Neural crest cell (in vitro differentiated cells): ENCODE data around the gene PLAU. TPM values are rescaled to one million over a fixed set of nuclear protein-coding genes. Genes with fewer than 3 reads are reported as not detected.

Experiments used
- DNase-seq: peaks from one replicate; pipeline ENCODE4 v3.0.0; 2021; ENCODE audit warnings: low read depth, mixed read lengths, low spot score
- H3K27ac Mint-ChIP-seq: one replicate; pipeline ENCODE4 v1.8.0; 2021; ENCODE audit warnings: mild to moderate bottlenecking, mixed read lengths; ENCODE audit not compliant: unreplicated experiment
- H3K27me3 Mint-ChIP-seq: 2 replicates; pipeline ENCODE4 v1.8.0; 2021; ENCODE audit warnings: low read depth, mild to moderate bottlenecking, mixed read lengths
- H3K36me3 Mint-ChIP-seq: 2 replicates; pipeline ENCODE4 v1.8.0; 2021; ENCODE audit warnings: low read depth, mild to moderate bottlenecking, mixed read lengths
- H3K4me1 Mint-ChIP-seq: 2 replicates; pipeline ENCODE4 v1.8.0; 2021; ENCODE audit warnings: mixed read lengths
- H3K4me3 Mint-ChIP-seq: one replicate; pipeline ENCODE4 v1.8.0; 2021; ENCODE audit warnings: mild to moderate bottlenecking, mixed read lengths
- H3K9me3 Mint-ChIP-seq: 2 replicates; pipeline ENCODE4 v1.8.0; 2021; ENCODE audit warnings: mixed read lengths
- CTCF ChIP-seq: fragments of 200-600 bp; sonication (generic); conservative IDR thresholded peaks from 2 replicates; pipeline ENCODE4 v1.5.0; 2021; ENCODE audit warnings: antibody characterized with exemption, mild to moderate bottlenecking
- total RNA-seq: library from RNA; stranded (reverse); gene quantifications from 2 replicates; pipeline ENCODE4 v1.2.1, GENCODE V29; 2021

PLAU gene
- total RNA-seq, 1 donor from 2014 or later = 3.5 TPM

- no peaks in the 10 kb centered on the region for H3K36me3 Mint-ChIP-seq
These were observed 5.5 kb upstream of the PLAU start for GRCh38 chr10:73905256-73906020.

GRCh38 chr10:73906524-73907447, 4.1 kb upstream of the PLAU start:
- Mint-ChIP-seq H3K4me3 (peak overlapping the region; percentile 50), H3K27me3 (peaks cover 31% of the 10 kb centered on the region), H3K36me3 (no peaks in the 10 kb centered on the region), H3K27ac (peak overlapping the region; percentile 20), H3K4me1 (peaks cover 44% of the 10 kb centered on the region), H3K9me3 (no peaks in the 10 kb centered on the region)
- peak; percentile 32 for DNase-seq
- TF ChIP-seq CTCF = no peak

More at GRCh38 chr10:73905256-73906020, 5.5 kb upstream of the PLAU start:
- Mint-ChIP-seq H3K4me3 (no peak overlapping the region), H3K27ac (peak overlapping the region; percentile 8), H3K27me3 (peaks cover 21% of the 10 kb centered on the region), H3K4me1 (peaks cover 37% of the 10 kb centered on the region), H3K9me3 (no peaks in the 10 kb centered on the region)
- DNase-seq = no peak
- no peak for TF ChIP-seq CTCF

GRCh38 chr10:73907841-73908517, 3.0 kb upstream of the PLAU start:
- Mint-ChIP-seq H3K4me1 (peaks cover 44% of the 10 kb centered on the region), H3K27ac (no peak overlapping the region), H3K27me3 (peaks cover 42% of the 10 kb centered on the region), H3K36me3 (no peaks in the 10 kb centered on the region), H3K4me3 (peak overlapping the region; percentile 34), H3K9me3 (no peaks in the 10 kb centered on the region)
- no peak for DNase-seq
- TF ChIP-seq CTCF = no peak

GRCh38 chr10:73908853-73909539, 1.9 kb upstream of the PLAU start:
- no peak for TF ChIP-seq CTCF
- no peaks in the 10 kb centered on the region for H3K36me3 Mint-ChIP-seq
- H3K27ac Mint-ChIP-seq = peak overlapping the region; percentile 66
- H3K4me3 Mint-ChIP-seq = peak overlapping the region; percentile 89
- no peaks in the 10 kb centered on the region for H3K9me3 Mint-ChIP-seq
- DNase-seq = no peak
- H3K4me1 Mint-ChIP-seq = peaks cover 44% of the 10 kb centered on the region
- peaks cover 50% of the 10 kb centered on the region for H3K27me3 Mint-ChIP-seq
